A549 (cell line): ENCODE results near the gene SLC1A2. TPM values are rescaled to one million over a fixed set of nuclear protein-coding genes. Genes with fewer than 3 reads are reported as not detected.

Experiments
- ATAC-seq, 2 experiments: fragments of 200-7000 bp in 1 of 2; fragments of >200 bp in 1 of 2; cut with Nextera tagmentation in 1 of 2; cut with Tn5 transposase in 1 of 2; 3 replicates each; pipeline versions ENCODE4 v1.8.0 to v1.9.1; 2018 to 2020; ENCODE audit warnings: mild to moderate bottlenecking in 1 of 2, moderate library complexity in 1 of 2
- CTCF ChIA-PET: fragments of 300-600 bp; sonication (Branson Sonifier 250); formaldehyde crosslinking; extraction: SDS; loops from one replicate; lab custom pipeline; 2021; ENCODE audit warnings: antibody characterized with exemption, inconsistent platforms; lab: Yijun Ruan, JAX
- POLR2A ChIA-PET: fragments of 350-600 bp; formaldehyde crosslinking; extraction: SDS; loops from one replicate; lab custom pipeline; 2021; ENCODE audit warnings: antibody characterized with exemption, inconsistent platforms; lab: Yijun Ruan, JAX
- DNase-seq, 2 experiments: peaks; one replicate each; pipeline versions ENCODE4 v3.0.0 to v3.0.0-alpha.2; 2011 to 2016; ENCODE audit warnings: low read depth in 1 of 2, low spot score in 1 of 2
- FAIRE-seq: peaks from 2 replicates; lab custom pipeline; 2011; peaks lifted over from hg19 to GRCh38; lab: Jason Lieb, UNC
- H3K27ac ChIP-seq, 2 experiments: fragments of >200 bp; sonication (Bioruptor Twin); formaldehyde crosslinking; 3 replicates each; pipeline ENCODE4 v1.5.1; 2016 to 2017
- H3K4me1 ChIP-seq: fragments of >200 bp; sonication (Bioruptor Twin); formaldehyde crosslinking; 3 replicates; pipeline ENCODE4 v1.6.1; 2016
- H3K4me2 ChIP-seq: fragments of >200 bp; sonication (Bioruptor Twin); formaldehyde crosslinking; 3 replicates; pipeline ENCODE4 v1.6.1; 2016
- H3K4me3 ChIP-seq: fragments of >200 bp; sonication (Bioruptor Twin); formaldehyde crosslinking; 3 replicates; pipeline ENCODE4 v1.5.1; 2016
- H3K9me3 ChIP-seq: fragments of >200 bp; sonication (Bioruptor Twin); formaldehyde crosslinking; 3 replicates; pipeline ENCODE4 v1.6.1; 2016
- ATOH8 ChIP-seq: fragments of 250-450 bp; sonication (Bioruptor Pico); IDR thresholded peaks from 2 replicates; pipeline ENCODE4 v1.5.0; 2020; ENCODE audit warnings: low read depth, mild to moderate bottlenecking, moderate library complexity
- CBX2 ChIP-seq: fragments of 200-600 bp; sonication (generic); IDR thresholded peaks from 2 replicates; pipeline ENCODE4 v1.6.1; 2016; ENCODE audit warnings: low read depth, mild to moderate bottlenecking, borderline replicate concordance
- CHD2 ChIP-seq: fragments of 150-350 bp; IDR thresholded peaks from 2 replicates; pipeline ENCODE4 v1.6.1; 2014; ENCODE audit warnings: low read length; ENCODE audit not compliant: partially characterized antibody
- CHD4 ChIP-seq: fragments of 200-600 bp; sonication (generic); IDR thresholded peaks from 2 replicates; pipeline ENCODE4 v1.6.1; 2016; ENCODE audit warnings: antibody characterized with exemption, mild to moderate bottlenecking, borderline replicate concordance
- EHF ChIP-seq: fragments of 250-450 bp; sonication (Bioruptor Pico); IDR thresholded peaks from 2 replicates; pipeline ENCODE4 v1.5.0; 2020; ENCODE audit warnings: mild to moderate bottlenecking
- EP300 ChIP-seq, 2 experiments: fragments of >200 bp; sonication (Bioruptor Twin); formaldehyde crosslinking; IDR thresholded peaks; 2 replicates in 1 of 2; 3 replicates in 1 of 2; pipeline ENCODE4 v1.6.1; 2016 to 2017
- ESRRA ChIP-seq: fragments of 150-350 bp; IDR thresholded peaks from 2 replicates; pipeline ENCODE4 v1.6.1; 2014; ENCODE audit warnings: mild to moderate bottlenecking, low read length, borderline replicate concordance
- FOSB ChIP-seq: fragments of 250-450 bp; sonication (Bioruptor Pico); IDR thresholded peaks from 2 replicates; pipeline ENCODE4 v1.5.0; 2020; ENCODE audit warnings: mild to moderate bottlenecking, moderate library complexity
- HOXB13 ChIP-seq: fragments of 250-450 bp; sonication (Bioruptor Pico); IDR thresholded peaks from 2 replicates; pipeline ENCODE4 v1.5.0; 2020; ENCODE audit warnings: low read depth, mild to moderate bottlenecking, moderate library complexity
- HOXB5 ChIP-seq: fragments of 250-450 bp; sonication (Bioruptor Pico); IDR thresholded peaks from 2 replicates; pipeline ENCODE4 v1.5.0; 2020; ENCODE audit warnings: mild to moderate bottlenecking, moderate library complexity
- JUN ChIP-seq, 2 experiments: fragments of >200 bp; sonication (Bioruptor Twin); formaldehyde crosslinking; IDR thresholded peaks; 2 replicates in 1 of 2; 3 replicates in 1 of 2; pipeline ENCODE4 v1.6.1; 2016 to 2017
- JUNB ChIP-seq: fragments of >200 bp; sonication (Bioruptor Twin); formaldehyde crosslinking; IDR thresholded peaks from 2 replicates; pipeline ENCODE4 v1.6.1; 2016
- NR3C1 ChIP-seq: fragments of >200 bp; sonication (Bioruptor Twin); formaldehyde crosslinking; IDR thresholded peaks from 3 replicates; pipeline ENCODE4 v1.6.1; 2017
- PHF8 ChIP-seq: fragments of 200-600 bp; sonication (generic); IDR thresholded peaks from 2 replicates; pipeline ENCODE4 v1.6.1; 2016; ENCODE audit warnings: low read depth, mild to moderate bottlenecking, antibody characterized with exemption, moderate library complexity, borderline replicate concordance
- RCOR1 ChIP-seq: fragments of 150-350 bp; IDR thresholded peaks from 2 replicates; pipeline ENCODE4 v1.6.1; 2014; ENCODE audit warnings: antibody characterized with exemption, low read length, low read depth
- SMC3 ChIP-seq: fragments of >200 bp; sonication (Bioruptor Twin); formaldehyde crosslinking; IDR thresholded peaks from 3 replicates; pipeline ENCODE4 v1.6.1; 2018; ENCODE audit warnings: inconsistent platforms
- SREBF2 ChIP-seq: fragments of 450-650 bp; IDR thresholded peaks from 2 replicates; pipeline ENCODE4 v1.6.1; 2014; ENCODE audit warnings: mild to moderate bottlenecking, moderate library complexity
- TFCP2L1 ChIP-seq: fragments of 250-450 bp; sonication (Bioruptor Pico); IDR thresholded peaks from 2 replicates; pipeline ENCODE4 v1.5.0; 2021; ENCODE audit warnings: mild to moderate bottlenecking
- ZFP36 ChIP-seq: fragments of 450-650 bp; IDR thresholded peaks from 2 replicates; pipeline ENCODE4 v1.6.1; 2014; ENCODE audit warnings: borderline replicate concordance; ENCODE audit not compliant: partially characterized antibody
- WGBS: methylation state at CpG from one replicate; pipeline ENCODE4 v1.1.6; 2017; ENCODE audit errors: missing lambda C conversion rate; 5-methylcytosine and 5-hydroxymethylcytosine counted together
- polyA plus RNA-seq, 4 experiments: library from polyadenylated mRNA; depleted of rRNA in 3 of 4; stranded (reverse); fragments of >200 nt; fragmentation: RNase III in 1 of 4; extraction: RNeasy Plus Mini Kit Qiagen cat#74134 plus additional on column Dnase treatment in 1 of 4; gene quantifications; 2 replicates in 3 of 4; 3 replicates in 1 of 4; pipeline ENCODE4 v1.2.3, GENCODE V29; 2011 to 2017
- TF ChIP-seq, protein P1 (sequence below): fragments of >200 bp; sonication (Bioruptor Twin); formaldehyde crosslinking; IDR thresholded peaks from 3 replicates; pipeline ENCODE4 v1.6.1; 2016
- TF ChIP-seq, protein P2 (sequence below): IDR thresholded peaks from 2 replicates; pipeline ENCODE4 v1.6.1; 2012
- TF ChIP-seq, protein P3 (sequence below): fragments of >200 bp; sonication (Bioruptor Twin); formaldehyde crosslinking; IDR thresholded peaks from 2 replicates; pipeline ENCODE4 v1.6.1; 2016

The SLC1A2 gene
- polyA plus RNA-seq, 2 of the 4 experiments (the other 2 are of a cell fraction) = 0.01 to 0.14 TPM

GRCh38 chr11:35234460-35235156 is 184.8 kb downstream of the SLC1A2 start:
- no peak for TF ChIP-seq RCOR1
- POLR2A ChIA-PET = no interaction called here
- H3K4me2 ChIP-seq = no peak overlapping the region
- 0 out of 3 replicates have a peak, but pooled peaks cover 3% of the 10 kb centered on the region for H3K9me3 ChIP-seq
- WGBS = 94% methylated on average over 3 of the region's 3 CpGs
- CTCF ChIA-PET = interaction anchor here (1.1 to 1.2 kb wide), 4 partner anchors 12 to 308 kb away, joined by 3 read pairs; no protein-coding TSS in a partner anchor
- ATAC-seq = peak in 1 of 2 experiments; percentile 27; a peak in 1 of 6 replicates
- no peak for DNase-seq
- H3K27ac ChIP-seq = peak overlapping the region in 1 of 2 experiments; percentile 68; a peak in 1 of 6 replicates
- FAIRE-seq = no peak
- H3K4me3 ChIP-seq = no peak overlapping the region
- H3K4me1 ChIP-seq = peaks cover 9% of the 10 kb centered on the region; the same call in 2 of the 3 replicates

DNA sequence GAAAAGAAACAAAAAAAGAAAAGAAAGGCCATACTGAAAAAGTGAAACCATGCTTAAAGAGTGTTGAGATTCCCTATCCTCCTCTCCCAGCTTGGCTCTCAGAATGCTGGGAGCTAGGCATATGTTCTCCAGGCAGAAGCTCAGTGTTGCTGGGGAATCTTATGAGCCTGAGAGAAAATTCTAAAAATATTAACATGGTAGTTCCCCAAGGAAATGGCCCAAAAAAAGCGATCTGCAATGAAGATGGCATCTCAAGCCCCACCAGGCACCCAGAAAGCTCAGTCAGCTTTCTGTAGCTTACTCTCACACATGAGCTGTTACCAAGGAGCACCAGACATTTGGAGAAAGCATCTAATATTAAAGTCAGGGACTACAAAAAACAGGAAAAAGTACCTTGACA is 185.8 kb downstream of the SLC1A2 start:
- DNase-seq (no peak), ATAC-seq (no peak), FAIRE-seq (no peak)
- POLR2A ChIA-PET = no interaction called here
- CTCF ChIA-PET = interaction anchor here (0.9 kb wide), 1 partner anchor 11 kb away, joined by 3 read pairs; no protein-coding TSS in a partner anchor
- Histone ChIP-seq H3K27ac (no peak overlapping the region), H3K4me3 (no peak overlapping the region), H3K4me1 (peaks cover 9% of the 10 kb centered on the region; the same call in 2 of the 3 replicates), H3K4me2 (no peak overlapping the region), H3K9me3 (0 out of 3 replicates have a peak, but pooled peaks cover 3% of the 10 kb centered on the region)
- no peak for TF ChIP-seq NR3C1
- TF ChIP-seq CHD2 = no peak
- no peak for TF ChIP-seq EP300 (IDR thresholded peaks at IDR 0.05)
- no peak for TF ChIP-seq HOXB13 (CRISPR knock-in tag)
- no peak for TF ChIP-seq HOXB5 (CRISPR knock-in tag)
- TF ChIP-seq ESRRA = no peak
- no peak for TF ChIP-seq EHF (CRISPR knock-in tag)
- no peak for TF ChIP-seq CHD4
- TF ChIP-seq, protein P1, sequence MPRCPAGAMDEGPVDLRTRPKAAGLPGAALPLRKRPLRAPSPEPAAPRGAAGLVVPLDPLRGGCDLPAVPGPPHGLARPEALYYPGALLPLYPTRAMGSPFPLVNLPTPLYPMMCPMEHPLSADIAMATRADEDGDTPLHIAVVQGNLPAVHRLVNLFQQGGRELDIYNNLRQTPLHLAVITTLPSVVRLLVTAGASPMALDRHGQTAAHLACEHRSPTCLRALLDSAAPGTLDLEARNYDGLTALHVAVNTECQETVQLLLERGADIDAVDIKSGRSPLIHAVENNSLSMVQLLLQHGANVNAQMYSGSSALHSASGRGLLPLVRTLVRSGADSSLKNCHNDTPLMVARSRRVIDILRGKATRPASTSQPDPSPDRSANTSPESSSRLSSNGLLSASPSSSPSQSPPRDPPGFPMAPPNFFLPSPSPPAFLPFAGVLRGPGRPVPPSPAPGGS = no peak
- TF ChIP-seq RCOR1 = no peak
- no peak for TF ChIP-seq JUNB
- 100% methylated on average over 1 of the region's 1 CpG for WGBS

GRCh38 chr11:35232891-35233330 is 186.4 kb downstream of the SLC1A2 start:
- ATAC-seq (no peak), FAIRE-seq (no peak), DNase-seq (no peak)
- CTCF ChIA-PET = interaction anchor here (0.7 kb wide), 1 partner anchor 308 kb away, joined by 3 read pairs; no protein-coding TSS in a partner anchor
- Histone ChIP-seq H3K4me3 (no peak overlapping the region), H3K9me3 (0 out of 3 replicates have a peak, but pooled peaks cover 3% of the 10 kb centered on the region), H3K27ac (no peak overlapping the region), H3K4me1 (peaks cover 9% of the 10 kb centered on the region; the same call in 2 of the 3 replicates), H3K4me2 (no peak overlapping the region)
- POLR2A ChIA-PET = no interaction called here
- WGBS = 86% methylated on average over 4 of the region's 4 CpGs
- TF ChIP-seq PHF8 (no peak), CHD4 (no peak), CBX2 (no peak), TFCP2L1 (no peak), FOSB (no peak), ZFP36 (no peak), SREBF2 (no peak), JUN (IDR thresholded peaks at IDR 0.05) (no peak), ATOH8 (no peak), ESRRA (no peak), SMC3 (no peak)
- TF ChIP-seq, protein P1 = no peak
- TF ChIP-seq, protein P2, sequence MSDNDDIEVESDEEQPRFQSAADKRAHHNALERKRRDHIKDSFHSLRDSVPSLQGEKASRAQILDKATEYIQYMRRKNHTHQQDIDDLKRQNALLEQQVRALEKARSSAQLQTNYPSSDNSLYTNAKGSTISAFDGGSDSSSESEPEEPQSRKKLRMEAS = no peak
- TF ChIP-seq, protein P3, sequence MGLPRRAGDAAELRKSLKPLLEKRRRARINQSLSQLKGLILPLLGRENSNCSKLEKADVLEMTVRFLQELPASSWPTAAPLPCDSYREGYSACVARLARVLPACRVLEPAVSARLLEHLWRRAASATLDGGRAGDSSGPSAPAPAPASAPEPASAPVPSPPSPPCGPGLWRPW = no peak
